SU-DHL-6 (cell line): ENCODE measurements around the gene CIART.
A peak's percentile ranks its signal among the peaks of the same experiment; 100 is the strongest.

ENCODE experiments used
- H2AFZ ChIP-seq: fragments of 200-600 bp; sonication (generic); 2 replicates; pipeline ENCODE4 v1.6.1; 2014; ENCODE audit warnings: low read depth, mild to moderate bottlenecking, moderate library complexity, mixed read lengths, antibody characterized with exemption, low read length; ENCODE audit not compliant: severe bottlenecking
- H3F3A ChIP-seq: fragments of 200-600 bp; shearing (Covaris generic); 2 replicates; pipeline ENCODE4 v1.6.0; 2016; ENCODE audit warnings: antibody characterized with exemption, mild to moderate bottlenecking; ENCODE audit not compliant: insufficient read depth
- H3K27ac ChIP-seq: fragments of 200-600 bp; sonication (generic); 2 replicates; pipeline ENCODE4 v1.5.1; 2016; ENCODE audit warnings: low read depth, mild to moderate bottlenecking, low read length, moderate library complexity, mixed read lengths
- H3K27me3 ChIP-seq: fragments of 200-600 bp; sonication (generic), shearing (Covaris generic); 2 replicates; pipeline ENCODE4 v1.6.0; 2014; ENCODE audit warnings: mild to moderate bottlenecking, low read length
- H3K36me3 ChIP-seq: fragments of 200-600 bp; sonication (generic); 2 replicates; pipeline ENCODE4 v1.6.1; 2014; ENCODE audit warnings: mild to moderate bottlenecking, low read length, mixed read lengths
- H3K4me2 ChIP-seq: fragments of 300-600, 200-600 bp; shearing (Covaris generic), sonication (generic); 2 replicates; pipeline ENCODE4 v1.6.0; 2014; ENCODE audit warnings: low read length, low read depth, mild to moderate bottlenecking; ENCODE audit not compliant: poor library complexity, severe bottlenecking
- H3K4me3 ChIP-seq: fragments of 200-600 bp; sonication (generic); 2 replicates; pipeline ENCODE4 v1.5.1; 2014; ENCODE audit warnings: antibody characterized with exemption, low read length, mild to moderate bottlenecking, mixed read lengths; ENCODE audit not compliant: insufficient read depth, poor library complexity, severe bottlenecking
- H3K79me2 ChIP-seq: fragments of 200-600 bp; sonication (generic); 2 replicates; pipeline ENCODE4 v1.6.1; 2014; ENCODE audit warnings: mild to moderate bottlenecking, low read length, moderate library complexity; ENCODE audit not compliant: insufficient read depth
- H3K9ac ChIP-seq: fragments of 200-600 bp; sonication (generic); 2 replicates; pipeline ENCODE4 v1.7.0; 2014; ENCODE audit warnings: mild to moderate bottlenecking, low read length
- H3K9me2 ChIP-seq: fragments of 200-600 bp; sonication (generic); replicated peaks from 2 replicates; pipeline ENCODE4 v1.6.1; 2014; ENCODE audit warnings: low read length; ENCODE audit not compliant: insufficient read depth
- H3K9me3 ChIP-seq: fragments of 200-600 bp; sonication (generic); 2 replicates; pipeline ENCODE4 v1.6.1; 2014; ENCODE audit warnings: low read length, mixed read lengths; ENCODE audit not compliant: insufficient read depth
- H4K20me1 ChIP-seq: fragments of 200-600 bp; sonication (generic); 2 replicates; pipeline ENCODE4 v1.6.1; 2014; ENCODE audit warnings: low read depth, mild to moderate bottlenecking, antibody characterized with exemption, low read length, moderate library complexity, mixed read lengths
- EZH2phosphoT487 ChIP-seq: fragments of 200-600 bp; sonication (generic), shearing (Covaris generic); conservative IDR thresholded peaks from 2 replicates; pipeline ENCODE4 v1.6.1; 2018; ENCODE audit warnings: mild to moderate bottlenecking, antibody characterized with exemption, low read length, moderate library complexity, mixed read lengths
- TF ChIP-seq, protein P1 (sequence below): fragments of 200-600 bp; sonication (generic); IDR thresholded peaks from one replicate; pipeline ENCODE4 v1.5.1; 2017; ENCODE audit warnings: antibody characterized with exemption, mild to moderate bottlenecking, low read length, moderate library complexity; ENCODE audit not compliant: insufficient read depth, poor library complexity, severe bottlenecking

CIART gene

DNA sequence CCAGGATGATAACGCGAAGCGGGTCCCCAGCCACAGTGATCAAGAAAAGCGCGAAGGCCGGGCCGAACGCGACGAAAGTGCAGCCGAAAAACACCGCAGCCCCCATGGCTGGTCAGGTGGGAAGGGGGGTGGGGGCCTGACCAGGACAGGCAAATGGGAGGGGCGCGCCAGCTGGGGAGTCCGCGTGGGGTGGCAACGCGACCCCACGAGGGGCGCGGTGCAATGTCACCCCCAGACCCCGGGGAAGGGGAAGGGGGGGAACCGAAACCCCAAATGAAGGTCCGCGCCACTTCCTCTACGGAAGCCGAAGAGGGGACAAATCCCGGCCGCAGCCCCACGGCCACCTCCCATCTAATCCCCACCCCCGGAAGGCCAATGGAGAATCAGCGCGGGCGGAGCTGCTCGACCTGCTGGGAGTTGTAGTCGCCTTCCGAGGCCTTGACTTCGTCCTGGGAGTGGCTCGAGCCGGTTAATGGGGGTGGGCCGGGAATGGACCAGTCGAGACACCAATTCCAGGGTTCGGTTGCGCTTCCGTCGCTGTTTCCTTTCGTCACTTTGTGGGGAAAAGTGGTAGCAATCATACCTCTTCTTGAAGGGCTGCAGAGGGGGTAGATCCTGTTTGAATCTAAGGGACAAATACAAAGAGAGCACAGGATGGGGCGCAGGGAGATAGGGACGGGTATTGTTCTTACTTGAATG, 13.5 kb upstream of the CIART start, which contains the start of gene APH1A:
TSS of gene APH1A (minus strand) at position 312 of the 699 bp plus-strand sequence. CDS start at position 106, 206 bp downstream.
- Histone ChIP-seq H3K27me3 (no peaks in the 10 kb centered on the region), H3K4me3 (peak within 1 kb of the TSS; percentile 94), H3K4me2 (peak within 1 kb of the TSS; percentile 85), H3F3A (peaks cover 3% of the 10 kb centered on the region; the same call in 1 of the 2 replicates), H3K9me3 (no peaks in the 10 kb centered on the region), H4K20me1 (no peaks in the 10 kb centered on the region), H3K27ac (peak within 1 kb of the TSS; percentile 60), H3K9me2 (no peaks in the 10 kb centered on the region), H3K36me3 (no peaks in the 10 kb centered on the region), H3K9ac (peak within 1 kb of the TSS; percentile 97), H3K79me2 (peaks cover 17% of the 10 kb centered on the region), H2AFZ (peak within 1 kb of the TSS; percentile 95)
- no peak for TF ChIP-seq EZH2phosphoT487
- TF ChIP-seq, protein P1, sequence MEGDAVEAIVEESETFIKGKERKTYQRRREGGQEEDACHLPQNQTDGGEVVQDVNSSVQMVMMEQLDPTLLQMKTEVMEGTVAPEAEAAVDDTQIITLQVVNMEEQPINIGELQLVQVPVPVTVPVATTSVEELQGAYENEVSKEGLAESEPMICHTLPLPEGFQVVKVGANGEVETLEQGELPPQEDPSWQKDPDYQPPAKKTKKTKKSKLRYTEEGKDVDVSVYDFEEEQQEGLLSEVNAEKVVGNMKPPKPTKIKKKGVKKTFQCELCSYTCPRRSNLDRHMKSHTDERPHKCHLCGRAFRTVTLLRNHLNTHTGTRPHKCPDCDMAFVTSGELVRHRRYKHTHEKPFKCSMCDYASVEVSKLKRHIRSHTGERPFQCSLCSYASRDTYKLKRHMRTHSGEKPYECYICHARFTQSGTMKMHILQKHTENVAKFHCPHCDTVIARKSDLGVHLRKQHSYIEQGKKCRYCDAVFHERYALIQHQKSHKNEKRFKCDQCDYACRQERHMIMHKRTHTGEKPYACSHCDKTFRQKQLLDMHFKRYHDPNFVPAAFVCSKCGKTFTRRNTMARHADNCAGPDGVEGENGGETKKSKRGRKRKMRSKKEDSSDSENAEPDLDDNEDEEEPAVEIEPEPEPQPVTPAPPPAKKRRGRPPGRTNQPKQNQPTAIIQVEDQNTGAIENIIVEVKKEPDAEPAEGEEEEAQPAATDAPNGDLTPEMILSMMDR, result no peak

DNA sequence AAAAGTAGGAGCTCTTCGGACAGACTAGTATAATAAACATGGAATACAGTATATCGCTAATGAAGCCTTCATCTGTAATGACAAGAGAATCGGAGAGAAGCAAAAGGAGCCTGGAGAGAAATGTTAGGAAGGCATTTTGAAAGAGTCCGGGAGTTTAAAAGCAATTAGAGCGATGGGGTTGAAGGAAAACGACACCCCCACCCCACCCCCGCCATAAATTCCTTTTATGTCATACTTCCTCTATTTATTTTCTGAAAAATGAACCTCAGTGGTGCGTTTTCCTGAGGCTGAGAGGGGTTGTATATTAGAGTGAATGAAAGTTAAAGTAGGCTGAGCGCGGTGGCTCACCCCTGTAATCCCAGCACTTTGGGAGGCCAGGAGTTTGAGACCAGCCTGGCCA, 12.9 kb upstream of the CIART start:
- Histone ChIP-seq H3K9me3 (no peaks in the 10 kb centered on the region), H4K20me1 (no peaks in the 10 kb centered on the region), H3K9me2 (no peaks in the 10 kb centered on the region), H3K4me3 (peak overlapping the region; percentile 94), H2AFZ (peak overlapping the region; percentile 95), H3K79me2 (peaks cover 17% of the 10 kb centered on the region), H3K4me2 (peak overlapping the region; percentile 85), H3K9ac (peak overlapping the region; percentile 97), H3K27me3 (no peaks in the 10 kb centered on the region), H3K36me3 (no peaks in the 10 kb centered on the region), H3F3A (peaks cover 1% of the 10 kb centered on the region; the same call in 1 of the 2 replicates), H3K27ac (no peak overlapping the region)
- TF ChIP-seq, protein P1, result no peak
- no peak for TF ChIP-seq EZH2phosphoT487

DNA sequence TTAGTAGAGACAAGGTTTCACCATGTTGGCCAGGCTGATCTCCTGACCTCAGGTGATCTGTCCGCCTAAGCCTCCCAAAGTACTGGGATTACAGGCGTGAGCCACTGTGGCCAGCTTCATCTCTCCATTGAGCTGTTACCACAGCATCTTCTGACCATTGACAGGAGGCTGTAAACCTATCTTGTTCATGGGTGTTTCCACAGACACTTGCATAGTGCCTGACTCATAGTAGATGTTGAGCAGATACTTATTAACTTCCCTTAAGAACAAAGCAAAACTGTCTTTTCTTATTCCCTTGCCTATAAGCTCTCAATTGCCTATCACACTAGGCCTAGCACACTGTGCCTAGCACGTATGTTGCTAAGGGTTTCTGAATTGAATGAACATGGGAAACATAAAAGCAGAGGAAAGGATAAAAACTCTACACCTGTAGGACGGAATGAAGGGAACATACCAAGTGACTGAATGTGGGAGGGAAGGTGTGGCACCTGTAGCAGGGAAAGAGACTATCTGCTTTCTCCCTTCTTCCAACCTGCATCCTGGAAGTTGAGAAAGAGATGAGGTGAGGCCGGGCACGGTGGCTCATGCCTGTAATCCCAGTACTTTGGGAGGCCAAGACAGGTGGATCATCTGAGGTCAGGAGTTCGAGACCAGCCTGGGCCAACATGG, 10.9 kb upstream of the CIART start:
- H3K36me3 ChIP-seq, result no peaks in the 10 kb centered on the region
- H3K4me2 ChIP-seq, result no peak overlapping the region
- no peaks in the 10 kb centered on the region for H3K27me3 ChIP-seq
- H4K20me1 ChIP-seq, result no peaks in the 10 kb centered on the region
- H3K79me2 ChIP-seq, result peaks cover 17% of the 10 kb centered on the region
- no peak overlapping the region for H3K27ac ChIP-seq
- no peaks in the 10 kb centered on the region for H3K9me2 ChIP-seq
- no peak overlapping the region for H2AFZ ChIP-seq
- H3K9me3 ChIP-seq, result no peaks in the 10 kb centered on the region
- no peak overlapping the region for H3K4me3 ChIP-seq
- no peaks in the 10 kb centered on the region for H3F3A ChIP-seq
- TF ChIP-seq EZH2phosphoT487, result no peak
- TF ChIP-seq, protein P1, result no peak
- H3K9ac ChIP-seq, result no peak overlapping the region
